Stimulated activated CD4-positive, alpha-beta T cell treated with anti-CD3 and anti-CD28 coated beads, Interleukin-4, amount 100 ng/mL, for 4 hours (primary cell): Measurements from ENCODE around the gene CDC42SE2.

Experiments used
- DNase-seq, 2 experiments: peaks; one replicate each; pipeline ENCODE4 v3.0.0-alpha.2; 2020

The CDC42SE2 gene

GRCh38 chr5:131371835-131372234 lies 108.0 kb downstream of the CDC42SE2 start:
- DNase-seq, result no peak

- DNase-seq, result no peak
These were observed 109.4 kb downstream of the CDC42SE2 start for GRCh38 chr5:131373265-131373664.

DNA sequence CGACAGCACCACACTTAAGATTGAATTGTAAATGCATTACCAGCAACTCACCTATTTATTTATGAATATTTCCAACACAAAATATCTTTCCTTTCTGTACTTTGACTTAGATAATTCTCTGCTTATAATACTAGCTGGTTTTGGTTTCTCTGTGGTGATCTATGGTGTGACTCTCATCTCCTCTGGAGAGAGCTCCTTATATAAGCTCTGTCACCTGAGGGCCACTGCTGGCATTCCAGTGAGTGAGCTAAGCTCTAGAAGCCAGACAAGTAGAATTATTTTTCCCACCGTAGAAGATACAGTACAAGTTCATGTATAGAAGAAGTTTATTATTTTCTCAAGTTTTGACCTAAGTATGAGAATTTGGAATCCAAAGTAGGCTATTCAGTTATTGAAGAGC lies 111.5 kb downstream of the CDC42SE2 start:
- DNase-seq, result no peak

- no peak for DNase-seq
These were observed 113.5 kb downstream of the CDC42SE2 start for GRCh38 chr5:131377346-131377745.

DNA sequence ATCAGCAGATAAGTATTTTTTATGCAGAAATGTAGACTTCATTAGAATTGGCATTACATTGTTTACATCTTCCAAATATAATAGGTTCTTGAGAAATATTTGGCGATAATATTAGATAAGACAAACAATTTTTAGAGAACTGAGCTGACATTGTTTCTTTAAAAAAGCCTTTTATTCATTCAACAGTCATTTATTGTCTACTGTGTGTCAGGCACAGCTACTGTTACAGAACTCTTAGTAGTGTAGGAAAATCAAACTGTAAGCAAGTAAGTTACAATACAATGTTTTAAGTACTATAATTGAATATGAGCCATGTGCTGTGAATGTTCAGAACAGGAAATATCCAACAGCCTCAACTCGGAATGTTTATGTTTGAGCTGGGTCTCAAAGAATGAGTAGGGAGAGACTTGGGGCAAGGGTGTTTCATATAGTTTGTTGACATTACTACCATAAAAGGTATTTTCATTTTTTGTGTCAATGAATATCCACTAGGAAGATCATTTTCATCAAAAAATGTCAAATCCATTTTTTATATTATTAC lies 114.0 kb downstream of the CDC42SE2 start:
- DNase-seq, result no peak

DNA sequence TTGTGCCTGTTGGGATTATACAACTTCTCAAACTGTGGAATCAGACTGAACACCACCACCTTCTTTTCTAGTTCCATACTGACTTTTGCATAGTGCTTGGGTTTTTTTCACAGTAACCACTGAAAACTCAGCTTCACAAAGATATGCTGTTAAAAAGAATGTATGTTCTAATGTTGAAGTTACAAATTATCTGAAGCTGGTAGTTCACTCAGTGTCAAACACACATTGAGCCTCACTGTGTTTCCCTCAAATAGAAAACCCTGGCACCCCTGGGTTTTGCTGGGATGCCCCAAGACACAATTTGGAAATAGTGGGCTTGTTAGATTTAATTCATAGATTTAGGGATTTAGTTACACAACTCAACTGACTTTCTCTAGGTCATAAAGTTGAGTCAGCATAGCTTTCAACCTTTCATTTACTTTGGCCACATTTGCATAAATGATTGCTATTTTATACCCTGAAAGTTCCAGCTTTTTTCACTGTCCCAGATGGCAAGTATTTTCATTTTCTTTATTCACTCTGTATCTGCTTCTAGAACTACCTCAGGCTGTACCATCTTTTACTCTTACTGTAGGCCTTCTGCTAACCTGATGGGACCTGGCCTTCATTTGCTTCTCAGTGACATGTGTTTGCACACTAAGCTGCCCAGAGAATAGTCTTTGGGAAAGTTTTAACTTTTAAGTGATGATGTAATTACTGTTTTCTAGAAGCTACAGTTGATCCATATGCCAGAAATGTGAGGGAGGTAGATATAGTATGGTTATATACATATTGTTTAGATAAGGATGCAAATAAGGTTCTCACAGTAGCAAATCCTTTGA lies 115.1 kb downstream of the CDC42SE2 start:
- no peak for DNase-seq

DNA sequence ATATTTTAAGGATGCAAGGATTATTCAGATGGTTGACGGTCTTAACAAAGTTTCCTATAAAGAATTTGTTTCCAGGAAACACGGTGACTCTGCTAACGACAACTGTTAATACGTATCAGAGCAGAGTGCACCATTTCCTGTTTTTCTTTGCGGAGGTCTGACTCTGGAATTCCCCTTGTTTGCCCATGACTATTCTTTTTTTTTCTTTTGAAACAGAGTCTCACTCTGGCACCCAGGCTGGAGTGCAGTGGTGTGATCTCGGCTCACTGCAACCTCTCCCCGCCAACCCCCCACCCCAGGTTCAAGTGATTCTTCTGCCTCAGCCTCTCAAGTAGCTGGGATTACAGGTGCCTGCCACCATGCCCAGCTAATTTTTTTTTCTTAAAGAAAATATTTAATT lies 115.9 kb downstream of the CDC42SE2 start:
- peak; percentile 50 to 79 for DNase-seq

DNA sequence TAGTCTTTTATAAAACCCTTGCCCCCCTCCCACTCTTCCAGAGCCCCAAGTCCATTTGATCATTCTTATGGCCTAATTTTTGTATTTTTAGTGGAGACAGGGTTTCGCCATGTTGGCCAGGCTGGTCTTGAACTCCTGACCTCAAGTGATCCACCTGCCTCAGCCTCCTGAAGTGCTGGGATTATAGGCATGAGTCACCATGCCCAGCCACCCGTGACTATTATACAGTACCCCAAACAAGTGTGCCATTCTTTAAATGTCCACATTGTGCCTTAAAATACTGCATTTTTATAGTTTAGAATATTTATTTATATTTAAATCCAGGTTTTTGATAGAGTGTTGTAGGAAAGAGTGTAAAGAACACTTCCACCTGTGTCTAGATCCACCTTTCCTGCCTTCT lies 116.4 kb downstream of the CDC42SE2 start:
- DNase-seq, result peak in 1 of 2 experiments; percentile 36

- no peak for DNase-seq
These were observed 117.2 kb downstream of the CDC42SE2 start for GRCh38 chr5:131381021-131381420.

DNA sequence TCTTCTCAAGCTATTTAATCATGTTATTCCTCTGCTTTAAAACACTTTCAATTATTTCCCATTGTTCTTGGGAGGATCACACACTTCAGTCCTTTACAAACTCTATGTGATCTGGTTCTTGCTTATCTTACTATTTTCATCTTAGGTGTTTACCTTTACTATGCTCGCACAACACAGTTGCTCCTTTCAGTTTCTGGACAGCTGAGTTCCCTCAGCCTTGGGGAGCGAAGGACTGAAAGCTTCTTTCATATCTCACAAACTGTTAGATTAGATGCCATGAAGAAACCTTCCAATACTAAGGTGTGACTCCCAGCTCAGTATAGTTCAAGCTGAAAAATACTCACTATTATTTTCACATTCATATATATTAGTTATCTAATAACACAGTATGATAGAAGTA lies 117.9 kb downstream of the CDC42SE2 start:
- no peak for DNase-seq

DNA sequence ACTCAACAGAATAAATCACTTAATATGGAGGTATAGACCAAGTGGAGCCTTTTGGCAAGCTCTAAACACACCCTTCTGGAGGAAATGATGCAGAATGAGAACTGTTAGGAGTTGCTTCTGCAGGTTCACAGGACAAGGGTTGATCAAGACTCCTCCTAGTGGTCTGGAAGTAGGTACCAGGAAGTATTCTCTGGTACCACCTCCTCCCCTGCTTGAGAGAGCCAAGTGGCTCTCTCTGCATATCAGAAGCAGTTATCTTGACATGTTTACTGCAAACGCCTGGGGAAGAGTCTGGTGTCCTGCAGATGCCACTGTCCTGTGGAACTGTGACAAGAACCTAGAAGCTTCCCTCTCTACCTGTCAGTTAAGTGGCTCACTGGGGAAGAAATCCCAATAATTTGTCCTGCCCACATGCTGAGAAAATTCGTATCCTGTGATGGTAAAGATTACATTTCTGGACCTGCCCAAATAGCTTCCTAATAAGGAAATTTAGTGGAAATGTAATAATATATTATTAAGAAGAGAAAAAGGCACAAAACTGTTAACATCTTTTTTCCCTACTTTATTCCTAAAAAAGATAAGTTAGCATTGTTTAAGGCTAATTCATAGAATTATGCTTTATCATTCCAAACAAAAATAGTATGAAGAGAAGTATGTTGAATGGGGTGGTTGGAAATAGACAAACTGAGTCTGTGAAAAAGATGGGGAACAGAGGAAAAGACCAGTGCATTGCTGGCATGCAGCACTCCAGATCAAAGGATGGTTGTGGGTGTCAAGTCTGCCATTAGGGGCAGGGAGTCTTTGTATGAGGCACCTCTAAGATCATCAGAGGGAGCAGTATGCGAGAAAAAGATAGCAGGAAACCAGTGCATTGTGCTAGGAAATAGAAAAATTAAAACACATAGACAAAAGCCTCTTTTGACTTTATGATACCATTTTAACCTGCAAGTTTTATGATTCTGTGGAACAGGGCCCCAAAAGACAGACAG lies 118.8 kb downstream of the CDC42SE2 start:
- peak in 1 of 2 experiments; percentile 55 for DNase-seq

DNA sequence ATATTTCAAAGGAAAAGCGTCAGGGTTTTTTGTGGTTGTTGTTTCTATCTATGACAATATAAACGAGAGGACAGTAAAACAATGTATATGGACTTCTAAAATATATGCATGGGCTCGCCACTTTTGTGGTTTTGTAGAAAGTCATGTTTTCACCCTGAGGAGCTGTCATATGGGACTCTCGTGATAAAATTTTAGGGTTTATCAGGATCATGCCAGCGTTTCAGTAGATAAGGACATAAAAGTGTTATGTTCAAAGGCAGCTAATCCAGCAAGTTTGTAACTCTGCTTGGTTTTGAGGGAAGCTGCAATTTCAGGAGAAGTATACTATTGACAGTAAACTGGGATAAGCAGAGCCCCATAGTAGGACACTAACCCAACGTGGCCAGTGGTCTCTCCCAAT lies 120.3 kb downstream of the CDC42SE2 start:
- no peak for DNase-seq

DNA sequence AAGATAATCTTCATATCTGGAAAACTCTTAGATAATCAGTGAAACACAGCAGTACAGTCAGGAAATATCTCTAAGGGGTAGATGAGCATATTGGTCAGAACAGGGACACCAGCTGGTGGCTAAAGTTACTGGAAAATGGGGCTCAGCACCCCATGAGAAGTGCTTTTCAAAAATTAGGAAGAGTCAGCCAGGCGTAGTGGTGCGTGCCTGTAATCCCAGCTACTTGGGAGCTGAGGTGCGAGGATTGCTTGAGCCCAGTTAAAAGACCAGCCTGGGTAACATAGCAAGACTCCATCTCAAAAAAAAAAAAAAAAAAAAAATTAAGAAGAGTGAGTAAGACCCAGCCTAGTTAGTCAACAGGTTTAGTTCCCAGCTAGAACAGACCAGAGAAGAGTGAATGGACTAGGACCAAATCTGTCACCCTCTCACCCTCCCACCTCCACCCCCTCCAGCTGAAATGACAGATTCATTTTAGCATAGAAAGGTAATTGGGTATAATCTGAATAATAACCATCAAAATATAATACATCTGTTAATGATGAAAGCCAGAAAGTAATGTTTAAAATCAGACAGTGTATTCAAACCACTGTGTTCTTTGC lies 120.9 kb downstream of the CDC42SE2 start:
- DNase-seq, result peak; percentile 33 to 69

DNA sequence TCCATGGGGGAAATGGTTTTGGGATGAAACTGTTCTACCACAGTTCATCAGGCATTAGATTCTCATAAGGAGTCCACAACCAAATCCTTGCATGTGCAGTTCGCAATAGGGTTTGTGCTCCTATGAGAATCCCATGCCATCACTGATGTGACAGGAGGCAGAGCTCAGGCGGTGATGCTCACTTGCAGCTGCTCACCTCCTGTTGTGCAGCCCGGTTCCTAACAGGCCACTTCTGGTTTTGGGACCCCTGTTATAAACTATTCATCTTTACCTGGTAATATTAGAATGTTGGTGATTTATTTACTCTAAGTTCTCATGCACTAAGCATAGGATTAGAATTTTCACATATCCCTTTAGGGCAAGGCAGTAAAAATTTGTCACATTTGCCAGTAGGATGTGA lies 122.3 kb downstream of the CDC42SE2 start:
- no peak for DNase-seq

DNA sequence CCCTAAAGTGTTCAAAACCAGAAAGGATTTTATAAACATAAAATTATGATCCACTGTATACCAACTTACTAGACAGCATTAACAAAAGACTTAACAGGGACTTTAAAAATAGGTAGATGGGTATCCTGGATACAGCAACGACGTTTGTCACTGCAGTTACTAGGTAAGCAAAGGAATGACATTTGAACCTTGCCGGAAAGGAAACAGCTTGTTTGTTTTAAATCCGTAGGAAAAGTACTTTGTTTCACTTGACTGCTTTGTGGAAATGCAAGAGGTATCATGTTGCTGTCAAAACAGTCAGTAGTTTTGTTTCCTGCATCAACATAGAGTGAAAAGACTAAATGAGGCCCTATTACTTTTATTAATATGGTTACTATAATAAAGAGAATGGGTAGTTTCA lies 122.9 kb downstream of the CDC42SE2 start:
- DNase-seq, result no peak

DNA sequence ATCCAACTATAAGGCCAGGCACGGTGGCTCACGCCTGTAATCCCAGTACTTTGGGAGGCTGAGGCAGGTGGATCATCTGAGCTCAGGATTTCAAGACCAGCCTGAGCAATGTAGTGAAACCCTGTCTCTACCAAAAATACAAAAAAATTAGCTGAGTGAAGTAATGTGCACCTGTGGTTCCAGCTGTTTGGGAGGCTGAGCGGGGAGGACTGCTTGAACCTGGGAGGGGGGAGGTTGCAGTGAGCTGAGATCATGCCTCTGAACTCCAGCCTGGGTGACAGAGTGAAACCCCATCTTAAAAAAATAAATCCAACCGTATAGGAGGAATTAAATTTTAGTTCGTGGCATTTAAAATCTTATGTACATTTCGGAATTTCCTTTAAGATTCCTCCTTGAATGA lies 123.4 kb downstream of the CDC42SE2 start:
- no peak for DNase-seq

GRCh38 chr5:131389096-131389868 lies 125.4 kb downstream of the CDC42SE2 start:
- DNase-seq, result no peak

DNA sequence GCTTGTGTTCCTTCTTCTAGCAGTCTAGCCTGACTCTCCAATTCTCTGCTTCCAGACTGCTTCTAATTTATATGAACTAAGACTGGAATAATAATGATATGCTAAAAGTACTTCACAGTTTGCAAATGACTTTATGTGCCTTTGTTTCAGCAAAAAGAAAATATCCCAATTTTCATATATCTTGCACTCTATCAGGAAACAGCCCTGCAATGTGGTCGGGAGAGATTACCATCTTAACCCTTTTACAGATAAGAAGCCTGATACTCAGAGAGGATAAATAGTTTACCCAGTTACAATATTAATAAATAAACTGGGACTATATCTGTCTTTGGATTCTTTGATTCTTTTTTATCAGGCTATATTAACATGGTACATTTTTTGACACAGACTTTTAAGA lies 126.0 kb downstream of the CDC42SE2 start:
- DNase-seq, result no peak

GRCh38 chr5:131392466-131393095 lies 128.7 kb downstream of the CDC42SE2 start:
- DNase-seq, result no peak

DNA sequence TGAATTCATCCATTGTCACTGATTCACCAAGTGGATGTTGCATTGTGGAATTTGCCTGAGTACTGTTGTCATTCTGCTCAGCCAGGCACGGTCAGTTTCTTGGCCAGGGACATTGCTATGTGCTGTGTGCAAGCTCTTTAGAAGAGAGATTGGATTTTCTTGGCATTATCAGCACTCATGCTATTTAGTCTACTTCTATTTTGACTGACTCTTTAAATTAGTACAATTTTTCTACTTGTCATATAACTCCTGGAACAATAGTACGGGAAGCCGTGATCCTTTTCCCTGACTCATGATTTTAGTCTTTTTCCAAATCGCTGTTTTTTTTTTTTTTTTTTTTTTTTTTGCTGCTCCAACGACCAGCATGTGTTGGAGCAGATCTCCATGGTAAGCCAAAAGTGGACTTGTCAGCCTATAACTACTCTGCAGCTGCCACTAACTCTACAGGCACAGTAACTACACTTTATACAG lies 129.7 kb downstream of the CDC42SE2 start:
- DNase-seq, result no peak

- peak in 1 of 2 experiments; percentile 66 for DNase-seq
These were observed 130.3 kb downstream of the CDC42SE2 start for GRCh38 chr5:131394128-131394527.

DNA sequence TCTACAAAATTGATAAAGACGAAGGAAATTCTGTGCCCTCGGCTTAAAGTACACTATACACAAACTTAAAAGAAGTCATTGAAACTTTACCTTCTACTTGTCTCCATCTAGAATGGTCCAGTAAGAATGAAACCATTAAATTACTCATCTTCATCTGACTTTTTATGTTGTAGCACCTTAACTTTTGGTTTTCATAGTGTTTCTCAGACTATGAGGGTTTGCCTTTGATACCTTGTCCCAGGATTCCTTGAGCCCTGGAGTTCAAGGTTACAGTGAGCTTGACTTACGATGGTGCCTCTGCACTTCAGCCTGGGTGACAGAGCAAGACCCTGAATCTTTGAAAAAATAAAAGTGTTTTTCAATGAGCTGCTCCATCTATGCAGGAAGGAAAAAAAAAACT lies 132.2 kb downstream of the CDC42SE2 start:
- DNase-seq, result no peak
